H7 (cell line): ENCODE results near the gene CCDC136. TPM values are rescaled to one million over a fixed set of nuclear protein-coding genes. Genes with fewer than 3 reads are reported as not detected.

ENCODE experiments used
- DNase-seq: peaks from one replicate; pipeline ENCODE4 v3.0.0; 2012
- H3K27me3 ChIP-seq: 2 replicates; pipeline ENCODE4 v1.6.0; 2011; ENCODE audit warnings: mild to moderate bottlenecking, low read length; ENCODE audit not compliant: control insufficient read depth, insufficient read depth
- H3K36me3 ChIP-seq: replicated peaks from 2 replicates; pipeline ENCODE4 v1.5.1; 2011; ENCODE audit warnings: low read length; ENCODE audit not compliant: control insufficient read depth, insufficient read depth
- H3K4me3 ChIP-seq: 2 replicates; pipeline ENCODE4 v1.5.1; 2011; ENCODE audit warnings: low read depth, mild to moderate bottlenecking, control low read depth, low read length, moderate library complexity; ENCODE audit not compliant: insufficient read depth
- total RNA-seq: library from RNA; depleted of rRNA; stranded (reverse); fragments of >200 nt; shearing (Covaris generic); gene quantifications from 2 replicates; pipeline ENCODE4 v1.2.3, GENCODE V29; 2014

CCDC136 gene
- total RNA-seq, 1 experiment from 2014 or later = 9.7 TPM

DNA sequence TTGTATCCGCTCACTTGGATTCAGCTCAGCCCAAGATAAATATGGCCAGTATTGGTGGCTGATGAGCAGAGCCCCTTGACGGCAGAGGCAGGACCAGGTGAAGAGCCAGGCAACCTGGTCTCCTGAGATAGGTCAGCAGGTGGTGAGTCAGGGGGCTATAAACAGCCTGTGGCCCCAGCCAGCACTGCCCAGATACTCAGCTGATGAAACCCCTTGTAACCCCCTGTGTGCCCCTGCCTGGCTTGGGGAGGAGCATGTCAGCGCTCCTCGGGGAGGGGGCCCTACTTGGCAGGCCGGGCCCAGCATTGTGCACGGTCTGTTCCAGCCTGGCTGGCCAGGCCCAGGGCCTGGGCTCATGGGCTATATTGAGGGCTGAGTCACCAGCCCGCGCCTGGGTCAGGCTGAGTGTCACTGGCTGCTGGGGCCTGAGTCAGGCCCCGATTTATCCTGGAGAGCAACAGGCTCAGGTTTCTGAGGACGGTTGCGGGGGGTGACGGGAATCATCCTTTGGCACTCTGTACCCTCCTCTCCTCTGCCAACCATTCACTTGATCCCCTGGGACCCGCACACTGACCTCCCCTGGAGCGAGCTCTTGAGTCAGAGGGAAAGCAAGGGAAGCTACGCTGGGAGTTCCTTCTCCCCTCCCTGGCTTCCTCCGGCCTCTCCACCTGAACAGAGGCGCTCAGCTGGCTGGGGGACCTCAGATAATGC, 35.6 kb downstream of the CCDC136 start:
- peak; percentile 71 for DNase-seq
- no peak overlapping the region for H3K4me3 ChIP-seq

DNA sequence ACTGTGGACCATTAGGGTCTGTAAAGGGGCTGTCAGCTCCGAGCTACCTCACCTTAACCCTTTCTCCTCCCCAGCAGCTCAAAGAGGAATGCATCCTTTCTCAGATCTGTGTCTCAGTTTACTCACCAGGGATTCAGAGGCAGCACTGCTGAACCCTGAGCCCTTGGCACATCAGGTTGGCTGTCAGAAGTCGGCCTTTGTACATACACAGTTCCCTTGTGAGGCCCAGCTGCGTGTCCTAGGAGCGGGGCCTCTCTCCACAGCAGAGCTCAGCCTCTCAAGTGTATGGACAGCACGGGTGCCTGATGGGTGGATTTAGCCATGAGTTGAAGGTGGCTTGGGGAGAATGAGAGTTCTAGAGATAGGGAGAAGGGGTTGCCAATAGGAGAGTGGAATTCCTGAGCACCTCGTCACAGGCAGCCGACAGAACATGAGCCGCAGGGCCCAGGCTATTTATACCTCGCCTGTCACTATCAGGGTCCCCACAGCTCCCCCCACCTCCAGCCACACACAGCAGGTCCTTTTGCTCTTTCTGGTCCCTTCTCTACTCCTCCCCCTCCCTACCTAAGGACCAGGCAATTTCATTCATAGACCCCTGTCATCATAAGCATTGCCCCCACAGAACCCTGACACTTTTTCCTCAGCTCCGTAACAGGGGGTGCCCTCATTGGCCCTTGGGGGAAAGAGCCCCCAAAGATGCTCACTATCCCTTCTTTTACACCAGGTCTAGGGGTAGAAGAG, 36.4 kb downstream of the CCDC136 start:
- Histone ChIP-seq H3K4me3 (no peak overlapping the region), H3K36me3 (no peaks in the 10 kb centered on the region), H3K27me3 (peaks cover 16% of the 10 kb centered on the region)
- no peak for DNase-seq

More for the DNA sequence above, 35.6 kb downstream of the CCDC136 start:
- Histone ChIP-seq H3K36me3 (no peaks in the 10 kb centered on the region), H3K27me3 (peaks cover 16% of the 10 kb centered on the region)

DNA sequence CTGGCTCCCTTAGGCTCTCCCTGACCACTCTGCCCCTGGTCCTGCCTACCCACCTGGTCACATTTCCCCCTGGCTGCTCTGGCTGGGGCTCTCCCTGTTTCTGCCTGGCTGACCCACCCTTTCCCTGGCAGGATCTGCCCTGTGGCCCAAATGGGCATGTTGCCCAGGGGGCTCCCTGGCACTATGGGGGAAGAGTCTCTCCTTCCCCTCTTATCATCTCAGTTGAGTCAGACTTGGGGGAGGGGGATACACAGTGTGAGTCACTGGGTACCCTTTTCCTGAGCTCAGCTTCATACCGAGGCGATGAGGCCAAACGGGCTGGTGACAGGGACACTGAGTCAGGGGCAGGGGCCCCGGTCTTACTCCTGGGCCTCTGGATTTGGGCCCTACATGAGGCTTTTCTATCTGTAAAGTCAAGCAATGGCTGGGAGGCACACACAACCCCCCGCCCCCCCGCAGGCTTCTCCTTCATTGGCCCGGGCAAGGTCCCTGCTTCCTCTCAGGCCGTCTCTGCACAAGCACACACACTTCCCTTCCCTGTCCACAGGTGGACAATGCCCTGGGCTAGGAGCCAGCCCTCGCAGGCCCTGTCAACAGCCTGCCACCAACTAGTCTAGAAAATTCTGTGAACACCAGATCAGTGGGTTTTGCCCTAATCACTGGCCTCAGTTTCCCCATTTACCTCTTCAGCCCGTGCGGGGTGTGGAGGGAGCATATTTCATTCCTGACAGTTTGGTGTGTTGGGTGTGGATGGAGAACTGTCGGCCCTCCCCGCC, 37.8 kb downstream of the CCDC136 start:
- DNase-seq = peak; percentile 72
- Histone ChIP-seq H3K36me3 (no peaks in the 10 kb centered on the region), H3K27me3 (peaks cover 16% of the 10 kb centered on the region), H3K4me3 (peak overlapping the region; percentile 27)

DNA sequence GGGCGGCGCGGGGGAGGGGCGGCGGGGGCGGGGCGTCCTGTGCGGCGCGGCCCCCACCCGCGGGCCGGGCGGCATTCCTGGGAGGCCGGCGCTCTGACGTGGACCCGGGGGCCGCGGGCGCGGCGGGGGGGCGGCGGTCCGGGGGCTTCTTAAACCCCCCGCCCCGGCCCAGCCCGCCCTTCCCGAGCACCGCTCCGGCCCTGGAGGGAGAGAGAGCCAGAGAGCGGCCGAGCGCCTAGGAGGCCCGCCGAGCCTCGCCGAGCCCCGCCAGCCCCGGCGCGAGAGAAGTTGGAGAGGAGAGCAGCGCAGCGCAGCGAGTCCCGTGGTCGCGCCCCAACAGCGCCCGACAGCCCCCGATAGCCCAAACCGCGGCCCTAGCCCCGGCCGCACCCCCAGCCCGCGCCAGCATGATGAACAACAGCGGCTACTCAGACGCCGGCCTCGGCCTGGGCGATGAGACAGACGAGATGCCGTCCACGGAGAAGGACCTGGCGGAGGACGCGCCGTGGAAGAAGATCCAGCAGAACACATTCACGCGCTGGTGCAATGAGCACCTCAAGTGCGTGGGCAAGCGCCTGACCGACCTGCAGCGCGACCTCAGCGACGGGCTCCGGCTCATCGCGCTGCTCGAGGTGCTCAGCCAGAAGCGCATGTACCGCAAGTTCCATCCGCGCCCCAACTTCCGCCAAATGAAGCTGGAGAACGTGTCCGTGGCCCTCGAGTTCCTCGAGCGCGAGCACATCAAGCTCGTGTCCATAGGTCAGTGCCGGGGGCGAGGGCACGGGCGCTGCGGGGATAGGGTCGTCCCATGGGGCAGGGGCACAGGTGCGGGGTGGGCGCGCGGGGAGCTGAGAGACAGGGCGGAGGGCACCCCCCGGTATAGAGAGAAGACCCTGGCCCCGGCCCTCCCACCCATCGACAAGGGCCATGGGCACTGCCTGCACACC, 38.7 kb downstream of the CCDC136 start, which contains the start of gene FLNC:
Gene FLNC, plus strand, starts transcription at position 176 of the 947 bp plus-strand sequence. Its CDS starts 232 bp downstream, at position 408.
- no peaks in the 10 kb centered on the region for H3K36me3 ChIP-seq
- H3K4me3 ChIP-seq = peak within 1 kb of the TSS; percentile 68
- H3K27me3 ChIP-seq = peaks cover 16% of the 10 kb centered on the region
- DNase-seq = peak; percentile 81

DNA sequence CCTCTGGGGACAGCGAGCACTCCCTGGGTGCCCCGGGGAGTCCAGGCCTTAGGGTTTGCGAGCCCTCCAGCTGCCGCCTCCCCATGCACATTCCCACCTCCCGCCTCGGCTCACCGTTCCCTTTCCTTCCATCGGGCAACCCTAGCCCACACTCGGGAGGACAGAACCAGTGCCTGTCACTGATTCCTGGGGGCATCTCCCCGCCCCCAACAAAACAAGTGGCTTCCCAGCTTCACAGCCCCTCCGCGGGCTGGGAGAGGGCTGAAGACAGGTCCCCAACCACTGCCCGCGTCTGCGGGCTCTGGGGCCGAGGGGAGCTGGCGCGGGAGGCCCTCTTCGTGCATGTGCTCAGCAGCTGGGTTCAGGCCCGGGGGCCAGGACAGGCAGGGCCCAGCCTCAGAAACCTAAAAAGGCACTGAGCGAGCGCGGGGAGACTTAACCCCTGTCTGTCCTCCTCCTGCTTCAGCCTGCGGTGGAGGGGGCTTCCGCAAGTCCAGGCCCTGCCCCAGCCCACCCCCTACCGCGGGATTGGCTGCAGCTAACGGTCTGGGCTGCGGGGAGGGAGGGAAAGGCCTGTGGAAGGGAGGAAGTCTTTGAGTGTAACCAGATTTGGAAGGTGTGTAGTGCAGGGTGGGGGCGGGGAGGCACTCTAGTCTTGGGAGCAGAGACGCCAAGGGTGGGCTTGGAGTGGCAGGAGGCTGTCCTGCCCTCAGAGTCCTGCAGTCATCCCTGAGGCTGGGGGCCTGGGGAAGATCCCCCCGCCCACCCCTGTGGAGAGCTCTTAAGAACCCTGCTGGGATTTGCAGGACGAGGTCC, 39.6 kb downstream of the CCDC136 start:
- H3K27me3 ChIP-seq = peaks cover 16% of the 10 kb centered on the region
- peak; percentile 91 for DNase-seq
- no peaks in the 10 kb centered on the region for H3K36me3 ChIP-seq
- H3K4me3 ChIP-seq = peak overlapping the region; percentile 68

DNA sequence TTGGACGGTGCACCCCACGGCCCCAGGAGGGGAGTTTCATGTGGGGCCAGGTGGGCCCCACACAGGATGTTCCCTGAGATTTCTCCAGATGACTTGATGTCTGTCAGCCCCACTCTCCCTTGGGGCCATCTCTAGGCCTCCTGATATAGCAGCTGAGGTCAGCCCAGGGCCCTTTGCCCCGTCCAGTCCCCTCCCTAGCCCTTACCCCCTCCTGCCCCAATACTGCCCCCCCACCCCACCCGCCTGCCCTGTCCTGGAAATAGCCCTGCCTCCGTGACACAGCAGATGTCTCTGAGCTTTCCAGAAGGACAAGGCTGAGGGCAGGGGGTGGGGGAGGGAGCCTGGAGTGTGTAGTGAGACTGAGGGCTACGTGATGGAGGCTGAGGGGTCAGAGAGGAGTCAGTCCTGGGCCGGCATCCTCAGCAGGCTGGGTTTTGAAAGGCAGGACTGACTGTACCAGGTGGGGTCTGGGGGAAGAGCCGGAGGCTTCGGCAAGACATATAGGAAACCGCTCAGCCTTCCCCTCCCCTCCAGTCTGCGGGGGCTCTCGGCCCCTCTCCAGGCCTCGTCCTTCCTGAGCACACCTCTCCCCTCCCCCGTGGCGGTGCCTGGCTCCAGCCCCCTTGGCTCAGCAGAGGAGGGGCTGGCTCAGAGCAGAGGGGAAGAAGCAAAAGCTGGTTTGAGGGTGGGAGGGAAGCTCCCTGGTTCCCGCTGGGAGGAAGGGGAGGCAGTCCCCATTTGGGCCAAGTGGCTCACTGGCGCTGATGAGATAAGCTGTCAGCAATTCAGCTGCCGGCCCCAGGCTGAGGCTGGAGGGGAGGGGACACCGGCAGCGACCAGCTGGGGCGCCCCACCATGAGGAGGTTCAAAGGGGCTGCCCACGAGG, 40.5 kb downstream of the CCDC136 start:
- peak; percentile 91 for DNase-seq
- H3K4me3 ChIP-seq = peak overlapping the region; percentile 68
- peaks cover 16% of the 10 kb centered on the region for H3K27me3 ChIP-seq
- H3K36me3 ChIP-seq = no peaks in the 10 kb centered on the region

DNA sequence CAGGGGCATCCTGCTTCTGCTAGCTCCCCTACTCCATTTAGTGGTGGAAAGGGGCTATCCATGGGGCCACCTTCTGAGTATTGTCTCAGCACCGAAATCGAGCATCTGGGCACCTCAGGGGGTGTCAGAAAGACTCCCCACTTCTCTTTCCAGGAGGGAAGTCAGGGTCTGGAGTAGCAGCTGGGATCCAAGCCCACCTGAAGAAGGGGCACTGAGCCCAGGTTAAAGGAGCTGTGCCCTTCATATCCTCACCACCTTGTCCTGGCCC, 41.0 kb downstream of the CCDC136 start:
- no peak for DNase-seq
- Histone ChIP-seq H3K27me3 (peaks cover 16% of the 10 kb centered on the region), H3K36me3 (no peaks in the 10 kb centered on the region), H3K4me3 (peak overlapping the region; percentile 68)

DNA sequence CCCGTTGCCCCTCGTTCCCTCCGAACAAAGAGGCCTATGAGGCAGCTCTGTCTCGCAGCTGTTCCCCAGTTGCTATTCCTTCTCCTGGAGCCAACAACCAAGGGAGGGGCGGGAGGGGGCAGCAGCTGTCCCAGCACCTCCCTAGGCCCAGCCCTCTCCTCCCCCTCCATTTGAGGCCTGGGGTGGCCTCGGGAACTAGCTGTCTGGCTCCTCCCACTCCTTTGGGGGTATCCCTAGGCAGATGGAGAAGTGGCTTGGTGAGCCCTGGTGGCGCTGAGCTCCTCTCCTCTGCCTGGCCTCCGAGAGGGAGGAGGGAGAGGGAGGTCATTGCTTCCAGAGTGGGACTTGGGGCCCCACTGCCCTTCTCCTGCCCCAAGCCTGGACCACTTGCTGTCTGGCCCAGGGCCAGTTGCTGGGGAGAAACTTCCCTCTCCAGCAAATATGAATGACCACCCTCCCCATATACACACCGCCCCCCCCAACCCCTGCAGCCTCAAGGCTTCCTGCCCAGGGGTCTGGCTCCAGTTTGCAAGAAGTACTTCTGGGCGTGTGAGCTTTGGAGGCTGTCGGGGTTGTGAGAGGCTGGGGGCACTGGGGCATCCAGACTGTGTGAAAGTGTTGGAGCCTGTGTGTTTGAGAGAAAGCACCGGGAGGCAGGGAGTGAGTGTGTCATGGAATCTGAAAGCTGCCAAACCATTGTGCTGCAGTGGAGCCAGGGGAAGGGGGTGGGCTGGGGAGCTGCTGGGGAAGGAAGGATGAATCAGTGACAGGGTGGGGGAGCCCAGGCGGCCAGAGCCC, 41.6 kb downstream of the CCDC136 start:
- no peaks in the 10 kb centered on the region for H3K36me3 ChIP-seq
- peak overlapping the region; percentile 68 for H3K4me3 ChIP-seq
- DNase-seq = peak; percentile 87
- peaks cover 16% of the 10 kb centered on the region for H3K27me3 ChIP-seq

DNA sequence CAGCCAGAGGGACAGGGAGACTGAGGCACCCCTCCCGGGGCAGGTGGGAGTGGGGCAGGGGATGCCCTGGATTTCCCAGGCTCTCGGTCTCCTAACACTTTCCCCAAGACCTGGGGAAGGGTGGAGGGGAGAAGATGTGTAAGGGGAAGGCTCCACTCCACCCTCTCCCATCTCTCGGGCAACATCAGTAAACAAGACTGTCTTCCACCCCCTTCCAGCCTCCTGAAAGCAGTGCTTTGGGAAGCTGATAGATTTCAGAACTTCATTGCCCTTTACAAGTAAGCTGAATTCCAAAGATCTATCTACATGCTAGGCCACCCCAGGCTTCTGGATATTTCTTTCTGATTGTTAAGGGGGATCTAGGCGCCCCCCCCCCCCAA, 42.2 kb downstream of the CCDC136 start:
- Histone ChIP-seq H3K4me3 (no peak overlapping the region), H3K36me3 (no peaks in the 10 kb centered on the region), H3K27me3 (peaks cover 16% of the 10 kb centered on the region)

DNA sequence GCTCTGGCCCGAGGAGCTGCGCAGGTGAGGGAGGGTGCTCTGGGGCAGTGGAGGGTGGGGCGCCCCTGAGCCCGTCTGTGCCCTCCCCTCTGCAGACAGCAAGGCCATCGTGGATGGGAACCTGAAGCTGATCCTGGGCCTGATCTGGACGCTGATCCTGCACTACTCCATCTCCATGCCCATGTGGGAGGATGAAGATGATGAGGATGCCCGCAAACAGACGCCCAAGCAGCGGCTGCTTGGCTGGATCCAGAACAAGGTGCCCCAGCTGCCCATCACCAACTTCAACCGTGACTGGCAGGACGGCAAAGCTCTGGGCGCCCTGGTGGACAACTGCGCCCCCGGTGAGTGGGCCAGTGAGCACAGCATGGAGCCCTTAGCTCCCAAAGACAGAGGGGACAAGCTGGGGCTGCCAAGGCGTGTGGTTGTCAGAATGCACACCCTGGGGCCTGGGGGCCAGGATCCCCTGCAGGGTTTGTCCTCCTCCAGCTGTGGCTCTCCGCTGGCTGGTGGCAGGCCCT, 43.5 kb downstream of the CCDC136 start:
- H3K4me3 ChIP-seq = no peak overlapping the region
- peak; percentile 44 for DNase-seq
- no peaks in the 10 kb centered on the region for H3K36me3 ChIP-seq
- H3K27me3 ChIP-seq = peaks cover 8% of the 10 kb centered on the region

More for the DNA sequence above, 42.2 kb downstream of the CCDC136 start:
- DNase-seq = no peak

DNA sequence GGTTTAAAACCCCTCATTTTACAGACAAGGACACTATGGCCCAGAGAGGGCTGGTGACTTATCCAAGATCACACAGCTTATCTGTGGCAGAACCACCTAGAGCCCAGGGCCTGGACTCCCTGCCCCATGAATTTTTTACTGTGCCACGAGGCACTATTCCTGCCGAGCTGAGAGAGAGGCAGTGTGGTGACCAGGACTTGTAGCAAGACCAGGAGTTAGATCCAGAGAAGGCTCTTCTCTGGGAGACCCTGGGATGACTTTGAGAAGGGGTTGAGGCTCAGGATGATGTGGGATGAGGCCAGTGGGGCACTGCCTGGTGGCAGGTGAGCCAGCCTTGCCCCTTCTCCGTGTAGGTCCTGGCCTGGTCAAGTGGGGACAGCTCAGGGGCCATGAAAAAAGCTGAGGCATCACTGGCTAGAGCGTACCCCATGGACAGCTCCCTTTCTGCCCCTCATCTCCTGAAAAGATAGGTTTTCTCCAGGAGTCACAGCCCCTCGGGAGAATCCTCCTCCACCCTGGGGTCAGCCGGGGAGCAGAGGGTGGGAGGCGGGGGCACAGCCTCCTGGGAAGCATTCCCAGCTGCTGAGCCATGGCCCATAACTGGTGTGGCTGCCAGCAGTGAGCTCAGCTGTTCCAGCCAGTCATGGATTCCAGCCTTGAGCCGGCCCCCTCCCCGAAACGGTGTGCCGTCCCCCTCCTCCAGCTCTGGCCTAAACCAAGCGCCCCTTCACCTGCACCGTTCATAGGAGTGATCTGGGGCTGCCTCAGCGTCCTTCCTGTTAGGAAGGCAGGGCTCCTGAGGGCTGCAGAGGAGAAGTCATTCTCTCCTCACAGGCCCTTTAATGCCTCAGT, 44.2 kb downstream of the CCDC136 start:
- DNase-seq = peak; percentile 50
- peaks cover 1% of the 10 kb centered on the region; the same call in 1 of the 2 replicates for H3K27me3 ChIP-seq
- no peak overlapping the region for H3K4me3 ChIP-seq
- H3K36me3 ChIP-seq = no peaks in the 10 kb centered on the region; the same call in 1 of the 2 replicates
